Stimulated activated CD4-positive, alpha-beta T cell treated with anti-CD3 and anti-CD28 coated beads, Interleukin-1b, Interleukin-23, amount 100 ng/mL, for 24 hours (primary cell): ENCODE results near the gene PEF1.

Experiments
- DNase-seq, 4 experiments: peaks; one replicate each; pipeline ENCODE4 v3.0.0-alpha.2; 2020; ENCODE audit warnings: low read depth in 4 of 4, low spot score in 1 of 4

PEF1 gene, protein sequence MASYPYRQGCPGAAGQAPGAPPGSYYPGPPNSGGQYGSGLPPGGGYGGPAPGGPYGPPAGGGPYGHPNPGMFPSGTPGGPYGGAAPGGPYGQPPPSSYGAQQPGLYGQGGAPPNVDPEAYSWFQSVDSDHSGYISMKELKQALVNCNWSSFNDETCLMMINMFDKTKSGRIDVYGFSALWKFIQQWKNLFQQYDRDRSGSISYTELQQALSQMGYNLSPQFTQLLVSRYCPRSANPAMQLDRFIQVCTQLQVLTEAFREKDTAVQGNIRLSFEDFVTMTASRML

DNA sequence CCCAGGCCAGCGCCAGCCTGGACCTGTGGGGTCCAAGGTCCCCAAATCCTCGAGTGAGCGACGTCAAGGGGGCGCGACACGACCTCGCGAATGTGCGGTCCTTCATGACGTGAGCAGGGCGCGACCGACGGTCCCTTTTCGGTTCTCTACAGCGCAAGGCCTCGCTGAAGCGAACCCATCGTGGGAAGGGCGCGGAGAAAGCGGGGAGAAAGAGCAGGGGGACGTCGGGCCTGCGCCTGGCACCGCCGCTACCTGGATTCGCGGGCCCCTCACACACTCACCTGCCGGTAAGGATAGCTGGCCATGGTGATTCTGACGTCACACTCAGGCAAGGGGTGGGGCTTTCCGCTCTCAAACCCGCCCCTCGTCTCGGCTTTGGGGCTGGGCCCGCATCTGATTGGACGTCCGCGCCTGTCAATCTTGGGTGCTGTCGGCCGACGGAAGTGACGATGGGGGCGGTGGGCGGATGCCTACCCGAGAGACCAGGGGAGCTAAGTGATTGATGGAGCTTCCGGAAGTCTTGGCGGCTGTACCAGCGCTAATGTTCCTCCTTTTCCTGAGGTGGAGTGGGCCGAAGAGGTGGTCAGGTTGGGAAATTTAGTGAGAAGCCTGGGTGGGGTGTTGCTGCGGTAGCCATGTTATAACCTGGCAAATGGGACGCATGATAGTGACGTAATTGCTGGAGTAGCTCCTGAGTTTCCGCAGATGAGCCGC is at the start of gene PEF1:
Gene PEF1, minus strand, starts transcription at position 317 of the 714 bp plus-strand sequence. Its CDS starts 12 bp downstream, at position 305.
- DNase-seq, result peak; percentile 98 to 99 (median 98)

DNA sequence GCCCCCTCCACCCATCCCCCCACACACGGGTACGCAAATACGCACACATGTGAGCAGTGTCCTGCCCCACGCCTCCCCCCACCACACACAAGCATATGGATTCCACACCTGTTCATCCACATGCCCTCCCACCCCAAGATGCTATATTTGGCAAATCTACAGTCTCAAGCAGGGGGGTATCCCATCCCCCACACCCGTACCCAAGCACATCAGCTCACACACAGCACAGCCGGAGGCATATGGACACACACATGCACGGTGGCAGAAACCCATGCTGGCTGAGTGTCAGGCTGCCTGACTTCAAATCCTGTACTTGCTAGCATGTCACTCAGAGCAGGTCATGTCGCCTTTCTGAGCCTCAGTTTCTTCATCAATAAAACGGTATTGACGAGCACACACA is 48.6 kb upstream of the PEF1 start:
- no peak for DNase-seq

DNA sequence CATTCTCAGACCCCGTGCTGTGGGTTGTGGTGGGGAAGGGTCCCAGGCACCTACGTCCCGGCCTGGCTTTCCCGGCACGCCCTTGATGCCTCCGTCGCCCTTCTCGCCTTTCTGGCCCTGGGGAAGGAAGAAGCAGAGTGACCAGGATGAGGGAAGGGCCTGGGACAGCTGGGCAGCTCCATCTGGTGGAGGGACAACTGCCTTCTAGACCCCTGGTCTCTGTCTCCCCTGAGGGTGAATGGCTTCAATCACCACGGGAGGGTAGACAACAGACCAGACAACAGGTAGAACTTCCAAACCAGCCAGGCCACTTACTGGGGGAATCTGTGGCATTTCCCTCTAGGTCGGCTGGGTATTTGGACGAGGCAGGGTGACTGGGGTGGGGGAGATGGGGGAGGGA is 47.3 kb upstream of the PEF1 start:
- DNase-seq, result no peak

DNA sequence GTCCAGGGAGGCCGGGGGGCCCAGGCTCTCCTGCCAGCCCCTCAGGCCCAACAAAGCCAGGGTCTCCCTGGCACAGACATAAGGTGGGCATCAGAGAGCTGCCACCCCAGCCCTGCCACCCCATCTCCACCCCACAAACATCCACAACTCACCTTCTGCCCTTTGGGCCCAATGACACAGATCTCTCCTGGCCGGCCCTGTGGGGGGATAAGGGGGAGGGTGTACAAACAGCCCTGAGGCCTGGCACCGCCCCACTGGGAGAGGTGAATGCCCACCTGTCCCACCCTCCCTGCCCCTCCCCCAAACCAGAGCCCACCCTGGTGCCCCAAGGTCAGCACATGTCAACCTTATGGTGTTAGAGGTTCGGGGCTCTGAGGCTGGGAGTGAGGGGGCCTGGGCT is 46.8 kb upstream of the PEF1 start:
- no peak for DNase-seq

DNA sequence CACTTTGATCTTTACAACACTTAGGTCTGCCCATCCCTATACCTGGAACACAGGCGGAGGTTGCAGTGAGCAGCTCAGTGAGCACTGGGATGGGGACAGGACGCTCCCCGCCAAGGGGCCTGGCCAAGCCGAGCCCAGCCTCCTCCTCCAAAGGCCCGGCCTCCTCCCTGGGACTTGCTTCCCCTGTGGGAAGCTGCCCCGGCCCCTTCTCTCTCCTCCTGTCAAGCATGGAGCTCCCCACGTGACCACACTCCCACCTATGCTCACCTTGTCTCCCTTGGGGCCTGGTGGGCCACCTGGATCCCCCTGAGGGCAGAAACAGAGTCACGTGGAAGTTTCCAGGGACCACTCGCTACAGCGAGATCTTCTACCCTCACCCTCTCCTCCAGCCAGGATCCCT is 46.2 kb upstream of the PEF1 start:
- DNase-seq, result no peak

DNA sequence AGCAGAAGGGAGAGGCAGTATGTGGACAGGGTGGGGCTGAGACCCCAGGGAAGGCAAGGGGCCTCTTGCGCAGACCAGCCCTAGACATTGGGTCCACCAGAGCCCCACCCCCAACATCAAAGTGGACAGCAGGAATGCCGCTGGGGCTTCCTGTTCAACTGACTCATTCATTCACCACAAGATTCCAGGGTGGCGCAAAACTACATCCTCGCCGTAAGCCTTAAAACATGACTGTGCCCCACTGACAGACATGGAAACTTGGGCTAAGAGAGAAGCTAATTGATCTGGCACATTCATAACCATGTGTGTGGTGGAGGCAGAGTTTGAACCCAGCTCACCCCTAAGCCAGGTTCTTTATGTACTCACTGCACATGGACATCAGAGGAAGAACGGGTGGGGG is 45.2 kb upstream of the PEF1 start:
- no peak for DNase-seq

DNA sequence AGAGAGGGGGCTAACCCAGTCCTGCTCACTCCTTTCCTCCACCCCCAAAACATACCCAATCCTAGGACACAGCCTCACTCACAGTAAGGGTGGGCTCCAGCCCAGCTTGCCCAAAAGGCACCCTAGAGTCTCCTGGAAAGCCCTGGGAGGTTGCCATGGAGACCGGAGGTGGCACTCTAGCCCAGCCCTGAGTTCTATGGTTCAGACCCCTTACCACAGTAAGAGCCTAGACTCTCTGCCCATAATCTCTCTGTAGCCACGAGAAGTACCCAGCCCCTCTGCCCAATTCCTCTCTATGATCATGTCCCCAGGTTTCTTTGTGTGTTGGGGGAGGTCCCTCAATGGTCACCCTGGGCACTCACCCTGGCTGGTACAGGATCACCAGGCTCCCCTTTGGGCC is 44.7 kb upstream of the PEF1 start:
- no peak for DNase-seq

DNA sequence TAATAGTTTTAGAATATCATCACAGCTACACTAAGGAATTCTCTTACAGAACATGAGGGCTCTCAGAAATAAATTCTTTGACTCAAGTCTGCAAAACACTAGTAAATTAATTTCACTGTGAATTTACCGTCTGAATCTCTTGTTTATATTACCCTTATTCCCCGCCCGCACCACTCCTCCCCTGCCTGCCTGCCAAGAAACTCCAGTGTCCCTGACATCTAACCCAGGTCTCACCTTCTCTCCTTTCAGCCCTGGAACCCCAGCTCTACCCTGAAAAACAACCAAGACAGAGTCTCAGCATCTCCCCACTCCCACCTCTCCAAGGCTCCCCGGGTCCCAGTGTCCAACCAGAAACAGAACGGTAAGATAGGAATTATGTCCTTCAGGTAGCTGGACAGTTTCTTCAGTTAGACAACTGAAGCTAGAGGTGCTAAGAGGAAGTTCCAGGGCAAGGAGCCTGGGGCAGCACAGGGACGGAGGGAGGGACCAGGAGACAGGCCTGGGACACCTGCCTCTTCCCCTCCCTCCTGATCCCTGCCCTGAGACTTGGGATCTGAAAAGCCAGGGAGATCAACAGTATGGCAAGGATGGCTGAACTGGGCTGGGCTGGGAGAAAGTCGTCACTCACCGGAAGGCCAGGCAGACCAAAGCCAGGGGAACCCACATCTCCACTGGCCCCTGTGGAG is 43.7 kb upstream of the PEF1 start:
- no peak for DNase-seq

DNA sequence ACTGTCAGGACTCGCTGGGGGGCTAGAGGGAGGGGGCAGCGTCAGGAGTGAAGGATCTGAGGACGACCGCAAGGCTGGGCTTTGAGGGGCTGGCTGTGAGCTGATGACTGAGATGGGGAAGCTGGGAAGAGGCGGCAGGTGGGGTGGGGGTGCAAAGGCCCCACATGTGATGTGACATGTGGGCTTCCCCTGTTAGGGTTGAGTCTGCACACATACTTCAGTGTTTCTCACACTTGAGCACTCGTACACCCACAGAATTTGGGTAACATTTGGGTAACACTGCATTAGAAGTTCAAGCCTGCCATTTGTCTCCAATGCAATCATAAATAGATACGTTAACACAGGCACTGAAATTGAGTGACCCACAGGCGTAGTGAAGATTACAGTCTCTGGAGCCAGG is 42.9 kb upstream of the PEF1 start:
- DNase-seq, result no peak

DNA sequence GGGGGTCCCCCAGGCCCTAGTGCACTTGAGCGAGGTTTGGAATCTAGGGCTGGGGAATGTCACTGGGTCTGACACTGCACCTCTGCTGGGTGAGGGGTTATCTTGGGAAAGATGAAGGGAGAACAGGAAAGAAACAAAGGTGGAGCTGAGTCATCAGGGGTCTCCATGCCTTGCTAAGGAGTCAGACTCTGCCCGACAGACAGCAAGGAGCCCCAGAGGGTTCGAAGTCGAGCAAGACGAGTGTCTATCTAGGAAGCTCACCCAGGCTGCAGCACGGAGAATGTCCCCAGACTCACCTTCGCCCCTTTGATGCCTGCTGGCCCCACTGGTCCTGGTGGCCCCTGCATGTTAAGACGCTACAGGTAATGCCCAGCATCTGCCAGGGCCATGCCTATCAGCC is 41.1 kb upstream of the PEF1 start:
- DNase-seq, result no peak

DNA sequence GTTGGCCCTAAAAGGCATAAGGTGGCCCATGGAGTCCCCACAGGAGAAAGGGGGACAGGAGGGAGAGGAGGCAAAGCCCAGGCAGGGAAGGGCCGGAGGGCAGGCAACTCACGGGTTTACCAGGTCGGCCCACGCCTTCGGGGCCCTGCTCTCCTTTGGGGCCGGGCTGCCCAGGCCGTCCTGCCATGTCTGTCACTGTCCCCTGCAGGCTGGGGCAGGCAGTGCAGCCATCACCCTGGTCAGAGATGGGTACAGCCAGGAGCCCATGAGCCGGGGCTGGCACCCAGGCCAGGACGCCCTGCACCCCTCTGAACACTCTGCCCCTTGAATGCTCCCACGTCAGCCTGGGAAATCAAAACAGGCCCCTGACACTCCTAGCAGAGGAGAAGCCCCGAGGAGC is 39.3 kb upstream of the PEF1 start:
- no peak for DNase-seq

DNA sequence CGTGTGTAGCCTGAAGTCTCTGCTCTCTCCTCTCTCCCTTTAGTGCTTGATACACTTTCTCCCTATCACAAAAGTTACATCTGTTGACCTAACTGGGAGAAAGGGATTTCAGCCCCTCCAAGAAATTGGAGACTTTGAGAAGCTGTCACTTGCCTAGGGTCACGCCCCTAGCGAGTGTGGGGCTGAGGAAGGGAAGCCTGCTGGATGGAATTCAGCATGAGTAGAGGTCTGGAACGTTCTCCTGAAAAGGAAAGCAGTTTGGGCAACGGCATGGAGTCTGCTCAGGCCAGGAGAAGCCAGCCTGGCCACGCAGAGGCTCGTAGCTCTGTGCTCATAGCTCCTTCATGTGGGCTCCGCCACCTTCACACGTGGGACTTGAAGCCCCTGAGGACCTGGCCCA is 36.7 kb upstream of the PEF1 start:
- DNase-seq, result no peak

DNA sequence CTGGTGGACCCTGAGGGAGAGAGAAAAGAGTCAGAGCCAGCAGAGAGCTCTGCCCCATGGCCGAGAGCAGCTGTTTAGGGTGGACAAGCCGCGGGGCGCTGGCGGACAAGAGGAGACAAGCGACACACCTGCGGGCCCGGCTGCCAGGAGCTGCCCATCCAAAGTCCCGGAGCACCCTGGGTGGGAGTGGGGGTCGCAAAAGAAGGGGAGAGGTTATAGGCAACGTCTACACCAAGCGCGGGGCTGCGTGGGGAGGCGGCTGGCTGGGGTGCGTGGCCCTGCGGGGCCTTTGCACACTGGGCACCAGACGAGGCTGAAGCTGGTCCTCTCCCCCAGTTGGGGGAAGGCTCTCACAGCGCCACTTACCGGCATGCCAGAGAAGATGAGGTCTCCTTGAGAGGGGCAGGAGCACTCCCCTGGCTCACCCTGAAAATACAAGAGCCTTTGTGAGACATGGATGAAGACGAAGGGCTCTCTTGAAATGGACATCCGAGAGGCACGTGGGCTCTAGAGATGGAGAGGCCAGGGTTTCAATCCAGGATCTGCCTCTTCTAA is 35.1 kb upstream of the PEF1 start:
- no peak for DNase-seq

DNA sequence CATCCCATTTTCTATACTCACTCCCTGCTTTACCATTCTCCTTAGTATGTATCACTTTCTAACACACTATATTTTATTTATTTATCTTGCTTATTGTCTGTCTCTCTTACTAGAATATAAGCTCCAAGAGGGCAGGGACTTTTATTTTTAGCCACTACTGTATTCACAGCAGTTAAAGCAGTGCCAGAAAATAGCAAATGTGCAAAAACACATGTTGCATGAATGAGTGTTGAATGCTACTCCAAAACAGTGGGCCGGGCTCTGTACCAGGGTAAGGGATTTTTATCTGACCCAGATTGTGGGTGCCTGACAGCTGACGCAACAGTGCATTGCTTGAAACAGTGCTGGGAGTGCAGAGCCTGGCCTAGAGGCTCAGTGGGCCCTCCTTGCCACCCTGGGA is 34.4 kb upstream of the PEF1 start:
- no peak for DNase-seq

DNA sequence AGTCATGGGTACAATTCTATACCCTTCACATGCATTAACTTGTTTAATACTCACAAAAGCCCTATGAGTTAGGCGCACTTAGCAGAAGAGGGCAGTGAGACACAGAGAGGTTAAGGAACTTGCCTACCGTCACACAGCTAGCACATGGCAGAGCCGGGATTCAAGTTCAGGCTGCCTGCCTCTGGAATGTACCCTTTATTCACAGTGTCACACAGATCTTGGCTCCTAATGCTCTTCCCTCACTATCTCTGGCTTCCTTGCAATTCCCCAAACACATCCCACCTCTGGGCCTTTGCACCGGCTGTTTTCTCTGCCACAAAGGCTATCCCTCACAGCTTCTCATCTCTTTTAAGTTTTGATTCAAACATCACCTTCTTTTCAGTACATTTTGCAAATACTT is 34.0 kb upstream of the PEF1 start:
- no peak for DNase-seq

DNA sequence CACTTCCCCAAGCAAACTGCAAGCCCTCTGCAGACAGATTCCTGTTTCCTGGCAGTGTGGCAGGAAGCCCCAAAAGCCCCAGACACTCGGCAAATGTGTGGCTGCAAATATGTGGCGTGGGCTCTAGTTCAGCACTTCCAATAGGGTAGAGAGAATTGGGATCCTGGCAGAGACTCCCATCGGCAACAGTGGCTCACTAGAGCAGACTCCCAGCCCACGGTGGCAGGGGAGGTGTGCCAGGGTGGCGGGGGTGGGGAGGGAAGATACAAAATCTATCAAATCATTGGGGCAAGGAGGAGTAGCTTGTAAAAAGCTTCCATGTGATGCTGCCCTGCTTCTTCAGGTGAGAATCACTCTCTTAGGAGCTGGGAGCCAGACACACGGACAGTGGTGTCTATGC is 33.3 kb upstream of the PEF1 start:
- no peak for DNase-seq

DNA sequence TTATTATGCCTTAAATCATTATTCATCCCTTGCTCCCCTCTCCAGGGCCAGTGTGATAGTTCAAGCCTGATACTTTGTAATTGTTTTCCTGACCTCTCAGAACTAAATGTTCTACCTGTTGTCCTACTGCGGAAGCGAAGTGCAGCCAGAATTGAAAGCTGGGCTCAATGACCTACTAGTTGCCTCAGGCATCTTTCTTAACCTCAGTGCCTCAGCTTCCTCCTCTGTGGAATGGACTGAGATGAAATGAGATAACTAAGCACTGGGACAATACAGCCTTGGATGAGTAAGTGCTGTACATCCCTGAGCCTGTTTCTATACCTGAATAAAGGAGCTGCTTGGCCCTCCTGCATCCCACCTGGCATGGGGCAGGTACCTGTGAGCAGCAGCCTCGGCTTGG is 32.7 kb upstream of the PEF1 start:
- DNase-seq, result no peak

DNA sequence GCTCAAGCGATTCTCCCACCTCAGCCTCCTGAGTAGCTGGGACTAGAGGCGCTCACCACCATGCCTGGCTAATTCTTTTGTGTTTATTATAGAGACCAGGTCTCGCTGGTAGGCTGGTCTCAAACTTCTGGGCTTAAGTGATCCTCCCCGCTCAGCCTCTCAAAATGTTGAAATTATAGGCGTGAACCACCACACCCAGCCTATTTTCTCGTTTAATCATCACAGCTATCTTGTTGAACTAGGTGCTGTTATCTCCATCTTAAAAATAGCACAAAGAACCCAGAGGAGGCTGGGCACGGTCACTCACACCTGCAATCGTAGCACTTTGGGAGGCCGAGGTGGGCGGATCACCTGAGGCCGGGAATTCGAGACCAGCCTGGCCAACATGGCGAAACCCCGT is 31.1 kb upstream of the PEF1 start:
- DNase-seq, result no peak

DNA sequence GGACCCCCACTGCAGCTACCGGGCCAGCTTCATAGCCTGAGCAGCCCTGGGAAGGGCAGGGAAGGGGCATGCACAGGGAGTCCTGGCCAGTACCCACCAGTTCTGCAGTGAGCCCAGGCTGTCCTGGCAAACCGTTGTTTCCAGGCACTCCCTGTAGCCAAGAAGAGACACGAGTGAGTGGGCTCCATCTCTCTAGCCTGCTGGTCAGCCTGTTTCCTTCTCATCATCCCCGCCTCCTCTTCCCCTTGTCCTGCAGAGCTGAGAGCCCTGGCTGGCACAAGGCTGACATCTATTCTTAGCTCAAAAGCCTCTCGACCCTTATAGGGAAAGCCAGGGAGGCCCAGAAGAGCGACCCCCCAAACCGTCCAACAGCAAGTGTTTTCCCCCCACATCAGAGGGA is 30.5 kb upstream of the PEF1 start:
- DNase-seq, result no peak

DNA sequence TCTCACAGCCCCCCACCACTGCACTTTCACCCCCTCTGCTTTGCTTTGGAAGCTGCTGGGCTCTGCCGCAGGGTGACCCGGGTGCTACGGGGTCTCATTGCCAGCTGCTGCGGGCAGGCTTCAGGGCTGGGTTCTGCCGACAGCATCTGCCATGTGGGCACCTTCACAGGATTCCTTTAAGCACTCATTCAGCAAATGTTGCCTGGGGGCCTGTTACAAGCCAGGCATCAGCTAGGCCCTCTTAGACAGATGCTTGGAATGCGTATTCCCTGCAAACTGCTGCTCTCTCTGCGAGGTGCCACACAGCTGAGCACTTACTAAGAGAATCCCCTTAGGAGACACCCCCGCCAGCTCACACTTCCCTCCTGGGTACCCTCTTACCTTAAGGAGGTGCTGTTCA is 29.9 kb upstream of the PEF1 start:
- DNase-seq, result no peak

DNA sequence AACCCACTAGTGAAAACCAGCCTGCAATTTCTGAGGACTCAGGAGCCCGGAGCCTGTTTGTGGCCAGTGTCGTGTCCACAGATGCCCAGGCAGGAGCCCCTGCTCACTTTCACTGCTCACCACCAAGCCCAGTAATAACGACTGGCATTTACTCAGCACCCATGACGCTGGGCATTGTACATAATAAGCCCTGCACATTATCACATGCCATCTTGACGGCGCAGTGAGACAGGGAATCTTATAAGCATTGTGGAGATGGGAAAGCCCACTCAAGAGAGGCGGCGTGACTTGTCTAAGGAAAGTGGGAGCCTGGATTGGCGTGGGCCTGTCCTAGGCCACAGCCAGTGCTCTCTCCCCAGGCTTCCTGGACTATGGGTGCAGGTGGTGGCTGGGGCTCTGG is 28.8 kb upstream of the PEF1 start:
- DNase-seq, result no peak

DNA sequence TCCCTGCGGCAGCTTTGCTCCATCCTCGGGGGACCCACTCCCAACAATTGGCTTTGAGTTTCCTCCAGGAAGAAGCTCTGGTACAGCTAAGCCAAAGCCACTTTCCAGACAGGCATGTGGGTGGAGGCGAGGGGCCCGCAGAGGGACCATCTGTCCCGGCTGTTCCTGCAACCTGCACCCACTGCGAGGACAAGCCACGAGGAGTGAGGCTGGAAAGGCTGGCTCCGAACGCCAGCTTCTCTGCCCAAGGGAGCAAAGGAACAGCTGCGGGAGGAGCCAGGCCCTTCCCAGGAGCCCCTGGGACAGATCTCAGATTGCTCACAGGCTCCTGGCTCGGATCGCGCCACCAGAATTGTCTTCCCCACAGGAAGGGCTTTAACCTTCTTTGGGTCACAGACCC is 28.3 kb upstream of the PEF1 start:
- DNase-seq, result no peak
